Measurements from ENCODE around the gene PREX1. TPM values are rescaled to one million over a fixed set of nuclear protein-coding genes. Genes with fewer than 3 reads are reported as not detected.

Gene PREX1
- polyA plus RNA-seq, 1 of the 3 experiments (the other 2 are of a cell fraction), result 5.3 TPM

GRCh38 chr20:48652961-48653705, 174.7 kb downstream of the PREX1 start:
- DNase-seq, result no peak
- WGBS (ENCODE audit: low lambda C conversion rate), result 90% methylated on average over 13 of the region's 16 CpGs
- TF ChIP-seq, protein P1, sequence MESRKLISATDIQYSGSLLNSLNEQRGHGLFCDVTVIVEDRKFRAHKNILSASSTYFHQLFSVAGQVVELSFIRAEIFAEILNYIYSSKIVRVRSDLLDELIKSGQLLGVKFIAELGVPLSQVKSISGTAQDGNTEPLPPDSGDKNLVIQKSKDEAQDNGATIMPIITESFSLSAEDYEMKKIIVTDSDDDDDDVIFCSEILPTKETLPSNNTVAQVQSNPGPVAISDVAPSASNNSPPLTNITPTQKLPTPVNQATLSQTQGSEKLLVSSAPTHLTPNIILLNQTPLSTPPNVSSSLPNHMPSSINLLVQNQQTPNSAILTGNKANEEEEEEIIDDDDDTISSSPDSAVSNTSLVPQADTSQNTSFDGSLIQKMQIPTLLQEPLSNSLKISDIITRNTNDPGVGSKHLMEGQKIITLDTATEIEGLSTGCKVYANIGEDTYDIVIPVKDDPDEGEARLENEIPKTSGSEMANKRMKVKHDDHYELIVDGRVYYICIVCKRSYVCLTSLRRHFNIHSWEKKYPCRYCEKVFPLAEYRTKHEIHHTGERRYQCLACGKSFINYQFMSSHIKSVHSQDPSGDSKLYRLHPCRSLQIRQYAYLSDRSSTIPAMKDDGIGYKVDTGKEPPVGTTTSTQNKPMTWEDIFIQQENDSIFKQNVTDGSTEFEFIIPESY (IDR thresholded peaks at IDR 0.05; ENCODE audit: borderline replicate concordance, low read depth), result no peak
- TF ChIP-seq, protein P2, sequence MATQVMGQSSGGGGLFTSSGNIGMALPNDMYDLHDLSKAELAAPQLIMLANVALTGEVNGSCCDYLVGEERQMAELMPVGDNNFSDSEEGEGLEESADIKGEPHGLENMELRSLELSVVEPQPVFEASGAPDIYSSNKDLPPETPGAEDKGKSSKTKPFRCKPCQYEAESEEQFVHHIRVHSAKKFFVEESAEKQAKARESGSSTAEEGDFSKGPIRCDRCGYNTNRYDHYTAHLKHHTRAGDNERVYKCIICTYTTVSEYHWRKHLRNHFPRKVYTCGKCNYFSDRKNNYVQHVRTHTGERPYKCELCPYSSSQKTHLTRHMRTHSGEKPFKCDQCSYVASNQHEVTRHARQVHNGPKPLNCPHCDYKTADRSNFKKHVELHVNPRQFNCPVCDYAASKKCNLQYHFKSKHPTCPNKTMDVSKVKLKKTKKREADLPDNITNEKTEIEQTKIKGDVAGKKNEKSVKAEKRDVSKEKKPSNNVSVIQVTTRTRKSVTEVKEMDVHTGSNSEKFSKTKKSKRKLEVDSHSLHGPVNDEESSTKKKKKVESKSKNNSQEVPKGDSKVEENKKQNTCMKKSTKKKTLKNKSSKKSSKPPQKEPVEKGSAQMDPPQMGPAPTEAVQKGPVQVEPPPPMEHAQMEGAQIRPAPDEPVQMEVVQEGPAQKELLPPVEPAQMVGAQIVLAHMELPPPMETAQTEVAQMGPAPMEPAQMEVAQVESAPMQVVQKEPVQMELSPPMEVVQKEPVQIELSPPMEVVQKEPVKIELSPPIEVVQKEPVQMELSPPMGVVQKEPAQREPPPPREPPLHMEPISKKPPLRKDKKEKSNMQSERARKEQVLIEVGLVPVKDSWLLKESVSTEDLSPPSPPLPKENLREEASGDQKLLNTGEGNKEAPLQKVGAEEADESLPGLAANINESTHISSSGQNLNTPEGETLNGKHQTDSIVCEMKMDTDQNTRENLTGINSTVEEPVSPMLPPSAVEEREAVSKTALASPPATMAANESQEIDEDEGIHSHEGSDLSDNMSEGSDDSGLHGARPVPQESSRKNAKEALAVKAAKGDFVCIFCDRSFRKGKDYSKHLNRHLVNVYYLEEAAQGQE (IDR thresholded peaks at IDR 0.05; ENCODE audit: low read depth, low read length), result no peak
- TF ChIP-seq NRF1 (IDR thresholded peaks at IDR 0.05; ENCODE audit: low read depth, low read length) (no peak), FOXJ3 (CRISPR knock-in tag; IDR thresholded peaks at IDR 0.05) (no peak), GATA2 (CRISPR knock-in tag; IDR thresholded peaks at IDR 0.05) (no peak), IRF3 (IDR thresholded peaks at IDR 0.05; ENCODE audit: low read depth, low read length) (no peak), ELF1 (IDR thresholded peaks at IDR 0.05) (no peak), MAX (IDR thresholded peaks at IDR 0.05; ENCODE audit: low read depth) (no peak)

More at GRCh38 chr20:48652961-48653705, 174.7 kb downstream of the PREX1 start:
- CTCF ChIA-PET, result interaction anchor here (8.6 kb wide), 1 partner anchor 255 kb away, joined by 245 read pairs; no protein-coding TSS in a partner anchor
- POLR2A ChIA-PET, result no interaction called here
- Histone ChIP-seq H3K4me1 (ENCODE audit: control insufficient read depth in 1 of 2, insufficient read depth in 2 of 2, low read depth in 1 of 2, low read length in 1 of 2) (no peaks in the 10 kb centered on the region), H3K9me3 (no peaks in the 10 kb centered on the region), H3K27ac (ENCODE audit: low read depth in 2 of 2, low read length in 1 of 2) (no peak overlapping the region), H3K27me3 (ENCODE audit: insufficient read depth) (no peaks in the 10 kb centered on the region), H3K4me3 (ENCODE audit: low read depth in 2 of 2, low read length in 1 of 2) (no peak overlapping the region), H3K36me3 (replicated peaks in 1 of 2; ENCODE audit: control insufficient read depth in 1 of 2, insufficient read depth in 2 of 2, low read length in 1 of 2) (no peaks in the 10 kb centered on the region), H3K9me2 (no peaks in the 10 kb centered on the region), H3F3A (replicated peaks; ENCODE audit: insufficient read depth) (no peaks in the 10 kb centered on the region), H3K79me2 (ENCODE audit: insufficient read depth) (no peaks in the 10 kb centered on the region), H2AFZ (ENCODE audit: low read depth) (no peak overlapping the region), H3K9ac (no peak overlapping the region), H4K20me1 (ENCODE audit: insufficient read depth) (no peaks in the 10 kb centered on the region), H3K4me2 (no peak overlapping the region)
